NCI-H510A treated with DMSO at 0.1 percent for 48 hours (cell line): ENCODE measurements around the gene OLFML3.

Experiments used
- DNase-seq: peaks from one replicate; lab custom pipeline; 2025; lab: John Stamatoyannopoulos, UW

Gene OLFML3

GRCh38 chr1:113949007-113949406 is 30.3 kb upstream of the OLFML3 start:
- DNase-seq, result no peak

GRCh38 chr1:113950908-113951307 is 28.4 kb upstream of the OLFML3 start:
- DNase-seq, result no peak

- DNase-seq, result no peak
Observed at GRCh38 chr1:113951719-113952118, 27.6 kb upstream of the OLFML3 start.

GRCh38 chr1:113957984-113958383 is 21.3 kb upstream of the OLFML3 start:
- DNase-seq, result no peak

- DNase-seq, result no peak
Observed at GRCh38 chr1:113958691-113959090, 20.6 kb upstream of the OLFML3 start.

GRCh38 chr1:113963281-113963906 is 15.9 kb upstream of the OLFML3 start:
- DNase-seq, result no peak

GRCh38 chr1:113965703-113966412 is 13.4 kb upstream of the OLFML3 start:
- no peak for DNase-seq

GRCh38 chr1:113972954-113973353 is 6.3 kb upstream of the OLFML3 start:
- DNase-seq, result no peak

- DNase-seq, result no peak
Observed at GRCh38 chr1:113975211-113975895, 3.9 kb upstream of the OLFML3 start.

GRCh38 chr1:113976609-113977278 is 2.5 kb upstream of the OLFML3 start:
- DNase-seq, result no peak

- DNase-seq, result no peak
Observed at GRCh38 chr1:113977906-113978305, 1.4 kb upstream of the OLFML3 start.

- DNase-seq, result peak; percentile 15
Observed at GRCh38 chr1:113980110-113980509, 836 bp downstream of the OLFML3 start.

GRCh38 chr1:113981962-113982931 is 3.0 kb downstream of the OLFML3 start:
- DNase-seq, result no peak

GRCh38 chr1:113982949-113983348 is 3.7 kb downstream of the OLFML3 start:
- DNase-seq, result no peak

GRCh38 chr1:113983391-113983790 is 4.1 kb downstream of the OLFML3 start:
- DNase-seq, result no peak

- peak; percentile 7 for DNase-seq
Observed at GRCh38 chr1:113983826-113984225, 4.6 kb downstream of the OLFML3 start.

GRCh38 chr1:113984710-113985109 is 5.4 kb downstream of the OLFML3 start:
- peak; percentile 76 for DNase-seq

- no peak for DNase-seq
Observed at GRCh38 chr1:113986802-113987201, 7.5 kb downstream of the OLFML3 start.

- DNase-seq, result no peak
Observed at GRCh38 chr1:113987259-113987658, 8.0 kb downstream of the OLFML3 start.

GRCh38 chr1:113990530-113990929 is 11.3 kb downstream of the OLFML3 start:
- DNase-seq, result no peak

- no peak for DNase-seq
Observed at GRCh38 chr1:113990961-113991360, 11.7 kb downstream of the OLFML3 start.
